Bone marrow (tissue), 2 donors: ENCODE results near the gene VPS54.
"Not testable (repeated sequence)": the region's sequence is repeated elsewhere in the genome, so short reads cannot be mapped to it uniquely, and the experiment has no call there.

Experiments used
- DNase-seq, 2 donors: peaks; one replicate each; lab custom pipeline; 2025; lab: John Stamatoyannopoulos, UW

Gene VPS54

DNA sequence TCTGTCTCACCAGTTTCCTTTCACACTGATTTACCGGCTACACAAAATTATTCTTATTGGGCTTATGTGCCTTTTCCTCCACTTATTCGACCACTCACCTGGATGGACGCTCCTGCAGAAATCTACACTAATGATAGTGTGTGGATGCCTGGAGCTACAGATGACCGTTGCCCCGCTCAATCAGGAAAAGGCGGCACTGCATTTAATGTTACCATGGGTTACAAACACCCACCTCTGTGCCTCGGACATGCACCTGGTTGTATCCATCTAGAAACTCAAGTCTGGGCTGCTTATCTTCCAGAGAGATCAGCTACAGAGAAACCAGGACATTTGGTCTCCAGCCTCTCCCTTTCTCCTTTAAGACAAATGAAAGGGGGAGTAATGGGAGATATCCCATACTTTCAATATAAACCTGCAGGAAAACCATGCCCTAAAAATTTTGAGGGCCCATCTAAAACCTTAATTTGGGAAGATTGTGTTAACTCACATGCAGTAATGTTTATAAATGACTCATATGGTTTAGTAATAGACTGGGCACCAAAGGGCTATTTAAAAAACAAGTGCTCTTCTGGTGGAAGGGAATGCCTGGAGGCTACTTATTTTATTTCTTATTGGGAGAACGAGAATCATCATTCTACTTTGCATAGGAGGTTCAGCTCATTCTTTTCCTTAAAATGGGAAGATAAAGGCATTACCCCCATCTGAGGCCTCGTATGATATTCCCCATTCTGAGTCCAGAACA is 24.7 kb downstream of the VPS54 start:
- not testable (repeated sequence) for DNase-seq

GRCh38 chr2:63993871-63994270 is 25.4 kb downstream of the VPS54 start:
- no peak for DNase-seq

- not testable (repeated sequence) for DNase-seq
Measured at GRCh38 chr2:63993130-63993584, 26.1 kb downstream of the VPS54 start.

DNA sequence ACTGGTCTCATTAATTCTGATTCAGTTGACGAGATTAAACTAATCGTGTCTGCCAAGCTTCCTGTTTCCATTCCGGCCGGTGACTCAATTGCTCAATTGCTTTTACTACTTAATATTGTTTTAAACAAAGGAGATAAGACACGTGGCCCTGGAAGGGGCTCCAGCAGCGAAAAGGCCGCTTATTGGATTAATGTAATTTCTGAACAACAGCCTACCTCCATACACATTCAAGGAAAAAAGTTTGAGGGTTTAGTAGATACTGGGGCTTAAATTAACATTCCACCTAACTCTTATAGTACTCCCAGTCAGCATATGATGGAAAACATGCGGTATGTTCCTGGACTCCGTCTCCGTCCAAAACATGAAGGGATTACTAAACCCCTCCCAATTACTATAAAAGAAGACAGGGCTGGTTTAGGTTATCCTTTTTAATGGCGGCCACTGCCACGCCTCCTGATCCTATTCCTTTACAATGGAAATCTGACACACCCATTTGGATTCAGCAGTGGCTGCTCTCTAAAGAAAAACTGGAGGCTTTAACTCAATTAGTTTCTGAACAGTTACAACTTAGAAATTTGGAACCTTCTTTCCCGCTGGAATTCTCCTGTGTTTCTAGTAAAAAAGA is 27.1 kb downstream of the VPS54 start:
- DNase-seq: no peak

- DNase-seq: not testable (repeated sequence)
Measured at GRCh38 chr2:63991173-63991999, 27.8 kb downstream of the VPS54 start.

DNA sequence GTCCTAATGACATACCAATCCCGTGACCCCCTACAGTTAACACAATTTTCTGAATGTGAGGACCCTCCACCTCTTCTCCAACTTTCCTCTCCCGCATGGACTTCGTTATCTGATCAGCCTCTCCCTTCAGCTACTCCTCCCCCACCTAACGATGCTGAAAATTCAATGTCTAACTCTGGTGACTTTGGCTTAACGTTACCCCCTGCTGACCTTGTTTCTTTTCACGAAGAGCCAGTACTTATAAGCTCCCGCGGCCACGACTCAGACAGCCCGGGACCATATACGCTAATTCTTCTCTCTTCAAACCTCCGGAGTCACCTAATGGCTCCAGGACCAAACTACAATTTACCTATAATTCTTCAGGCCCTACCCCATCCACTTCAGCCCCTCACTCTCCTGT is 29.2 kb downstream of the VPS54 start:
- no peak for DNase-seq

DNA sequence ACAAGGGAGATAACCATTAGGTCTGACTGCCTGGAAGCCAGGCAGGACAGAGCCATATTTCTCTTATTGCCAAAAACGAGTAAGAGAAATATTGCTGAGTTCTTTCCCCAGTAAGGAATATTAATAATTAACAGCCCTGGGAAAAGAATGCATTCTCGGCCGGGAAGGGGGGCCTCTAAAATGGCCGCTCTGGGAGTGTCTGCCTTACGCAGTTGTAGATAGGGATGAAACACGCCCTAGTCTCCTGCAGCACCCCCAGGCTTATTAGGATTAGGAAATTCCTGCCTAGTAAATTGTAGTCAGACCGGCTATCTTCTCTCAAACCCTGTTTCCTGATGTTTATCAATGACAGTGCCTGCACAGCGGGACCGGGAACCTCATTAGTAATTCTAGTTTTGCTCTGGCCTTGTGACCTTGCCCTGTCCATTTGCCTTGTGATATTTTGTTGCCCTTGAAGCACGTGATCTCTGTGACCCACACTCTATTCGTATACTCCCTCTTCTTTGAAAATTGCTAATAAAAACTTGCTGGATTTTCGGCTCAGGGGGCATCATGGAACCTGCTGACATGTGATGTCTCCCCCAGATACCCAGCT is 30.3 kb downstream of the VPS54 start:
- not testable (repeated sequence) for DNase-seq

DNA sequence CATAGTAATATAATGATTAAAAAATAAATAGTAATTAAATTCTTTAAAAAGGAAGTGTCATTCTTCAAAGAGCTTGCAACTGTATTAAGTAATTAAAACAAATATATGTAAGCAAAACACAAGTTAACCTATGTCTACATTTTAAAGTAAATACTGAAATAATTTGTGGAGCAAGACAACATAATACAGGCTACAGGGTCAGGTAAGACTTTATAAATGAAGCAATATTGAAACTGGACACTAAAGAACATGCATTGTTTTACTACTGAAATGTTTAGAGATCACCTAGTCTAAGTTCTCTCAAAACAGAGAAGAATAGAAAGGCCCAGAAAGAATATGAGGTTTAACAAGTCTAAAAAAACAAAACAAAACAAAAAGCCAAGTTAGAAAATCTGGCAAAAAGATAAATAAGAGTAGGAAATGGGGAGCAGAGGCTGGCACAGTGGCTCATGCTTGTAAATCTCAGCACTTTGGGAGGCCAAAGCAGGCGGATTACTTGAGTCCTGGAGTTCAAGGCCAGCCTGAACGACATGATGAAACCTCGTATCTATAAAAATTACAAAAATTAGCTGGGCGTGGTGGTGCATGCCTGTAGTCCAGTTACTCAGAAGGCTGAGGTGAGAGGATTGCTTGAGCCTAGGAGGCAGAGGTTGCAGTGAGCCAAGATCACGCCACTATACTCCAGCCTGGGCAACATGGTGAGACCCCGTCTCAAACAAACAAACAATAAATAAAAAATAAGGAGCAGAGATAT is 34.4 kb downstream of the VPS54 start:
- DNase-seq: no peak

- no peak for DNase-seq
Measured at GRCh38 chr2:63983986-63984605, 35.1 kb downstream of the VPS54 start.

GRCh38 chr2:63982335-63982734 is 36.9 kb downstream of the VPS54 start:
- no peak for DNase-seq

- DNase-seq: no peak
Measured at GRCh38 chr2:63981702-63982103, 37.5 kb downstream of the VPS54 start.

GRCh38 chr2:63980794-63981193 is 38.4 kb downstream of the VPS54 start:
- DNase-seq: no peak

DNA sequence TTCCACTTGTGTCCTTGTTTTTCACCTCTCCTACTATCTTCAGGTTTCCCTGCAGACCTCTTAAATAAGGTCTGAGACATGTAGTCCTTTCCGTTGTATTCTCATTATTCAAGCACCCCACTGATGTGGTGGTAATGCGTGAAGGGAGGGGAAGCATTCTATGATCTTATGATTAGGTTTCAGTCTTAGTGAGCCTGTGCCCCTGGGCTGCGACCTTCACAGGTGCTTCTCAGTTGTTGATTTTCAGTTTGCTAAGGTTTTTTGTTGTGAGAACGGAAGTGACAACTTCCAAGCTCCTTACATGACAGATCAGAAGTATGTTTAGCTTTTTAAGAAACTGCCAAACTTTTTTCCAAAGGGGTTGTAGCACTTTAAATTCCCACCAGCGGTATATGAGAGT is 41.3 kb downstream of the VPS54 start:
- DNase-seq: no peak

- DNase-seq: no peak
Measured at GRCh38 chr2:63976125-63976510, 43.1 kb downstream of the VPS54 start.

- DNase-seq: no peak
Measured at GRCh38 chr2:63975437-63976124, 43.6 kb downstream of the VPS54 start.

GRCh38 chr2:63975036-63975435 is 44.2 kb downstream of the VPS54 start:
- DNase-seq: not testable (repeated sequence)

DNA sequence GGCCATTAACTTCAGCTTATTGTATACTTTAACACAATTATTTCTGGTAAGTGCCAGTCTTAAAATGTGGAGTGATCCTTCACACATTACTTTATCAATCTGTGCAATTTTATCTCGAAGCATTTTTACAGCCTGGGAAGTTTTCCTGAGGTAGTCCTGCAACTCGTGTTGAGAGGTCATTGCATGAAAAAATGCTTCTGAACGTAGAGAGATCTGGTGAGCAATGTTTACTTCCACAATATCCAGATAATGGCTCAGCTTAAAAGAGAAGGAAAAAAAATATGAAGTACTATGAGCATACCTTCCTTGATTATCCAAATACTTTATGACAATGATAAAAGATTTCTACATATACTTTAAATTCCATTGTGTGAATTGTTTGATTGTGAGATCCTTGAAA is 57.0 kb downstream of the VPS54 start:
- DNase-seq: no peak

GRCh38 chr2:63950414-63950813 is 68.8 kb downstream of the VPS54 start:
- DNase-seq: no peak

DNA sequence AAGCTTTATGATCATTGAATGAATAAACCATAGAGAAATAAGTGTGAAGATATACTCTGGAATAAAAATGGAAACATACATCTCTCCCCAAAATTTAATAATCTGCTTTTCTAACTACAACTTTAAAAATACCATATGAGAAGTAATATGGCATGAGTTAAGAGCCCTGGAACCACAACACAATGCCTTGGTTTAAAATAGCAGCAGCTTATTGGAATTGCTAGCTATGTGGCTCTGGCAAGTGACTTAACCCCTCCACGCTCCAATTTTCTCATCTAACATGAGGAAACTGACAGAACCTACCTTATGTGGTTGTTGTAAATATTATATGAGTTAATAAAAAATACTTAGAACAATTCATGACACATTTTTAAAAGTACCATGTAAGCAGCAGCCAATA is 76.4 kb downstream of the VPS54 start:
- no peak for DNase-seq

GRCh38 chr2:63932104-63932503 is 87.1 kb downstream of the VPS54 start:
- DNase-seq: not testable (repeated sequence)

DNA sequence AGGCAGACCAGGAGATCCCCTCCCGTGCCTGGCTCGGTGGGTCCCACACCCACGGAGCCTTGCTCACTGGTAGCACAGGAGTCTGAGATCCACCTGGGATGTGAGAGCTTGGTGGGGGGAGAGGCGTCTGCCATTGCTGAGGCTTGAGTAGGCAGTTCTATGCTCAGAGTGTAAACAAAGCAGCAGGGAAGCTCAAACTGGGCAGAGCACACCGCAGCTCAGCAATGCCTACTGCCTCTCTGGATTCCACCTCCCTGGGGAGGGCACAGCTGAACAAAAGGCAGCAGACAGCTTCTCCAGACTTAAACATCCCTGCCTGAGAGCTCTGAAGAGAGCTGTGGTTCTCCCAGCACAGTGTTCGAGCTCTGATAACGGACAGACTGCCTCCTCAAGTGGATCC is 92.4 kb downstream of the VPS54 start:
- no peak for DNase-seq
